ENCODE measurements around the gene GAS2L3. TPM values are rescaled to one million over a fixed set of nuclear protein-coding genes. Genes with fewer than 3 reads are reported as not detected.

The GAS2L3 gene
- total and polyA plus RNA-seq, 2 of the 8 experiments (the other 6 are each of a cell fraction or from before 2014, with no cell fraction given), result 2.1 to 19.3 TPM

DNA sequence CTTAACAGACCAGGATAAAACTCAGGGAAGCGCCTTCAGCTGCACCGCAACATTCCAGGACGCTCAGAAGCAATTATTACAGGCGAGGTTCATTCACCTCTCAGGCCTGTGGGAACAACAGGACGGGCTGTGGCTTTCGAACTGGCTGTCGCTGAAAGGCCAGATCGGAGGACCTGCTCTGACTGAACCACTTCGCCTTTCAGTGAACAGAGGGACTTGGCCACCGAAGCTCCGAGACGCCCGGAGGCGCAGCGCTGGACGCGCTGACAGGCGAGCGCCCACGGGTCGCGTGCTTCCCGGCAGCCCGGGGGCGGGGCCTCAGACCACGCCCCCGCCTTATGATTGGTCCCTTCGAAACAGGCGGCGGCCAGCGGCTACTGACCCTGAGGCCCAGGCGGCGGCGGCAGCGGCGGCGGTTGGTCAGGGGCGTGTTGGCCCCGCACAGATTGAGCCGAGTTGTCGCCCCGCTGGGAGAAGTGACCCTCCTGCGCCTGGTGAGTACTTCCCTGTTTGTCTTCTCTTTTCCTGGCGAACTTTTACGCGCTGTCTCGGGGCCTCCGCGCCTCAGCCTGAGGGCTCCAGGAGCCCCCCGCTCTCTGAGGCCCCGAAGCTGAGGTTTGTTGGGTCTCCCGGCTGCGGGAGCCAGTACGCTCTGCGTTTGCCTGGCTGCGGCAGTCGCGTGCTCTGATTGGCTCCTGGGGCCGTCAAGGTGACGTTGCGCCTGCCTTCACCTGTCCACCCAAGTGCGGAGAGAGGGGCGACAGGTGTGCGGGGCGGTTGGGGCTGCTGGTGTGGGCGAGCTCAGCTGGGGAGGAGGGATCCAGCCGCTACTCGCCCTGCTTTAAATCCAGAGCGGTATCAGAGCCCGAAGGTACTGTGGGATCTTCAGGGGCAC lies at the start of gene GAS2L3 (continued):
- TF ChIP-seq RNF2 (IDR thresholded peaks at IDR 0.05; ENCODE audit: borderline replicate concordance, low read depth, low read length, missing control alignments, poor library complexity, severe bottlenecking) (no peak), GTF2F1 (IDR thresholded peaks at IDR 0.05; ENCODE audit: borderline replicate concordance, low read depth, low read length) (no peak), SIN3A (conservative IDR thresholded peaks at IDR 0.05 in 1 of 2, IDR thresholded peaks at IDR 0.05 in 1 of 2; ENCODE audit: low read depth in 1 of 2, low read length in 2 of 2) (peak in 1 of 2 experiments; percentile 69; a peak in 2 of 4 replicates), RXRA (IDR thresholded peaks at IDR 0.05; ENCODE audit: insufficient read depth, low read depth, low read length) (no peak), MAFK (IDR thresholded peaks at IDR 0.05; ENCODE audit: low read depth, low read length) (no peak), JUN (IDR thresholded peaks at IDR 0.05; ENCODE audit: low read depth, low read length) (no peak), BACH1 (IDR thresholded peaks at IDR 0.05; ENCODE audit: low read length) (no peak), SP1 (IDR thresholded peaks at IDR 0.05; ENCODE audit: low read depth, low read length) (peak; percentile 60)
- TF ChIP-seq, protein P1, sequence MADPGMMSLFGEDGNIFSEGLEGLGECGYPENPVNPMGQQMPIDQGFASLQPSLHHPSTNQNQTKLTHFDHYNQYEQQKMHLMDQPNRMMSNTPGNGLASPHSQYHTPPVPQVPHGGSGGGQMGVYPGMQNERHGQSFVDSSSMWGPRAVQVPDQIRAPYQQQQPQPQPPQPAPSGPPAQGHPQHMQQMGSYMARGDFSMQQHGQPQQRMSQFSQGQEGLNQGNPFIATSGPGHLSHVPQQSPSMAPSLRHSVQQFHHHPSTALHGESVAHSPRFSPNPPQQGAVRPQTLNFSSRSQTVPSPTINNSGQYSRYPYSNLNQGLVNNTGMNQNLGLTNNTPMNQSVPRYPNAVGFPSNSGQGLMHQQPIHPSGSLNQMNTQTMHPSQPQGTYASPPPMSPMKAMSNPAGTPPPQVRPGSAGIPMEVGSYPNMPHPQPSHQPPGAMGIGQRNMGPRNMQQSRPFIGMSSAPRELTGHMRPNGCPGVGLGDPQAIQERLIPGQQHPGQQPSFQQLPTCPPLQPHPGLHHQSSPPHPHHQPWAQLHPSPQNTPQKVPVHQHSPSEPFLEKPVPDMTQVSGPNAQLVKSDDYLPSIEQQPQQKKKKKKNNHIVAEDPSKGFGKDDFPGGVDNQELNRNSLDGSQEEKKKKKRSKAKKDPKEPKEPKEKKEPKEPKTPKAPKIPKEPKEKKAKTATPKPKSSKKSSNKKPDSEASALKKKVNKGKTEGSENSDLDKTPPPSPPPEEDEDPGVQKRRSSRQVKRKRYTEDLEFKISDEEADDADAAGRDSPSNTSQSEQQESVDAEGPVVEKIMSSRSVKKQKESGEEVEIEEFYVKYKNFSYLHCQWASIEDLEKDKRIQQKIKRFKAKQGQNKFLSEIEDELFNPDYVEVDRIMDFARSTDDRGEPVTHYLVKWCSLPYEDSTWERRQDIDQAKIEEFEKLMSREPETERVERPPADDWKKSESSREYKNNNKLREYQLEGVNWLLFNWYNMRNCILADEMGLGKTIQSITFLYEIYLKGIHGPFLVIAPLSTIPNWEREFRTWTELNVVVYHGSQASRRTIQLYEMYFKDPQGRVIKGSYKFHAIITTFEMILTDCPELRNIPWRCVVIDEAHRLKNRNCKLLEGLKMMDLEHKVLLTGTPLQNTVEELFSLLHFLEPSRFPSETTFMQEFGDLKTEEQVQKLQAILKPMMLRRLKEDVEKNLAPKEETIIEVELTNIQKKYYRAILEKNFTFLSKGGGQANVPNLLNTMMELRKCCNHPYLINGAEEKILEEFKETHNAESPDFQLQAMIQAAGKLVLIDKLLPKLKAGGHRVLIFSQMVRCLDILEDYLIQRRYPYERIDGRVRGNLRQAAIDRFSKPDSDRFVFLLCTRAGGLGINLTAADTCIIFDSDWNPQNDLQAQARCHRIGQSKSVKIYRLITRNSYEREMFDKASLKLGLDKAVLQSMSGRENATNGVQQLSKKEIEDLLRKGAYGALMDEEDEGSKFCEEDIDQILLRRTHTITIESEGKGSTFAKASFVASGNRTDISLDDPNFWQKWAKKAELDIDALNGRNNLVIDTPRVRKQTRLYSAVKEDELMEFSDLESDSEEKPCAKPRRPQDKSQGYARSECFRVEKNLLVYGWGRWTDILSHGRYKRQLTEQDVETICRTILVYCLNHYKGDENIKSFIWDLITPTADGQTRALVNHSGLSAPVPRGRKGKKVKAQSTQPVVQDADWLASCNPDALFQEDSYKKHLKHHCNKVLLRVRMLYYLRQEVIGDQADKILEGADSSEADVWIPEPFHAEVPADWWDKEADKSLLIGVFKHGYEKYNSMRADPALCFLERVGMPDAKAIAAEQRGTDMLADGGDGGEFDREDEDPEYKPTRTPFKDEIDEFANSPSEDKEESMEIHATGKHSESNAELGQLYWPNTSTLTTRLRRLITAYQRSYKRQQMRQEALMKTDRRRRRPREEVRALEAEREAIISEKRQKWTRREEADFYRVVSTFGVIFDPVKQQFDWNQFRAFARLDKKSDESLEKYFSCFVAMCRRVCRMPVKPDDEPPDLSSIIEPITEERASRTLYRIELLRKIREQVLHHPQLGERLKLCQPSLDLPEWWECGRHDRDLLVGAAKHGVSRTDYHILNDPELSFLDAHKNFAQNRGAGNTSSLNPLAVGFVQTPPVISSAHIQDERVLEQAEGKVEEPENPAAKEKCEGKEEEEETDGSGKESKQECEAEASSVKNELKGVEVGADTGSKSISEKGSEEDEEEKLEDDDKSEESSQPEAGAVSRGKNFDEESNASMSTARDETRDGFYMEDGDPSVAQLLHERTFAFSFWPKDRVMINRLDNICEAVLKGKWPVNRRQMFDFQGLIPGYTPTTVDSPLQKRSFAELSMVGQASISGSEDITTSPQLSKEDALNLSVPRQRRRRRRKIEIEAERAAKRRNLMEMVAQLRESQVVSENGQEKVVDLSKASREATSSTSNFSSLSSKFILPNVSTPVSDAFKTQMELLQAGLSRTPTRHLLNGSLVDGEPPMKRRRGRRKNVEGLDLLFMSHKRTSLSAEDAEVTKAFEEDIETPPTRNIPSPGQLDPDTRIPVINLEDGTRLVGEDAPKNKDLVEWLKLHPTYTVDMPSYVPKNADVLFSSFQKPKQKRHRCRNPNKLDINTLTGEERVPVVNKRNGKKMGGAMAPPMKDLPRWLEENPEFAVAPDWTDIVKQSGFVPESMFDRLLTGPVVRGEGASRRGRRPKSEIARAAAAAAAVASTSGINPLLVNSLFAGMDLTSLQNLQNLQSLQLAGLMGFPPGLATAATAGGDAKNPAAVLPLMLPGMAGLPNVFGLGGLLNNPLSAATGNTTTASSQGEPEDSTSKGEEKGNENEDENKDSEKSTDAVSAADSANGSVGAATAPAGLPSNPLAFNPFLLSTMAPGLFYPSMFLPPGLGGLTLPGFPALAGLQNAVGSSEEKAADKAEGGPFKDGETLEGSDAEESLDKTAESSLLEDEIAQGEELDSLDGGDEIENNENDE (IDR thresholded peaks at IDR 0.05; ENCODE audit: insufficient replicate concordance, low read length), result no peak
